GM12891 (cell line): ENCODE results near the gene DYNC1I1.

ENCODE experiments used
- PAX5 ChIP-seq: IDR thresholded peaks from 2 replicates; pipeline ENCODE4 v1.6.1; 2011; ENCODE audit warnings: low read length, moderate library complexity, mild to moderate bottlenecking; ENCODE audit not compliant: insufficient read depth, severe bottlenecking
- POLR2A ChIP-seq: IDR thresholded peaks from 2 replicates; pipeline ENCODE4 v1.6.1; 2011; ENCODE audit warnings: low read depth, low read length, control low read depth
- POLR2AphosphoS5 ChIP-seq: IDR thresholded peaks from 2 replicates; pipeline ENCODE4 v1.6.1; 2011; ENCODE audit warnings: low read depth, low read length, control low read depth
- POU2F2 ChIP-seq: IDR thresholded peaks from 2 replicates; pipeline ENCODE4 v1.6.1; 2011; ENCODE audit warnings: low read depth, mild to moderate bottlenecking, control low read depth, low read length, moderate library complexity

- TF ChIP-seq POLR2A, result no peak
- TF ChIP-seq POLR2AphosphoS5, result no peak
- TF ChIP-seq PAX5, result no peak
- TF ChIP-seq POU2F2, result no peak
Measured at GRCh38 chr7:95737828-95738505, 34.4 kb upstream of the DYNC1I1 start.
